ENCODE results near the gene PLPP2. TPM values are rescaled to one million over a fixed set of nuclear protein-coding genes. Genes with fewer than 3 reads are reported as not detected.

The PLPP2 gene
- polyA plus RNA-seq, 1 donor from 2014 or later = 2.1 TPM

DNA sequence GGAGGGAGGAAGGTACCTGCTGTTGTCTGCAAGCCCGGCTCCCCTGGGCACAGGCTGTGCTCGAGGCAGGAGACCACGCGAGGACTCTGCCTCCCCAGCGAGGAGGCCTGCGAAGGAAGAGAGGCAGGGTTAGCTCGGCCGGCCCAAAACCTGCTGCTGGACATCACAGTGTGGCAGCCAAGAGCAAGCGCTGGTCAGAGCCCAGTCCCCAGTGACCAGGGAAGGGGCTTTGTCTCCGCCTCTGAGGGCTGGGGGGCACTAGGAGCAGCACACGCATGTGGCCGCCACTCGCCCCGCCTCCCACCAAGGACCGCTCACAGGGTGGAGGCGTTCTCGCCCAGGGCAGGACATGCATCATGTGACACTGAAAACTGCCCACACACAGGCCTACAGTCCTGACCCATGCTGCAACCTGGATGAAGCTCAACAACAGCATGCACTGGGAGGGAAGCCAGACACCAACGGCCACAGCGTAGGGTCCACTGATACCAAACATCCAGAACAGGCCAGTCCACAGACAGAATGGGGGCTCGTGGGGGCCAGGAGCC is 44.9 kb upstream of the PLPP2 start:
- H3K27ac ChIP-seq (ENCODE audit: low read length) = no peak overlapping the region
- no peaks in the 10 kb centered on the region for H3K9me2 ChIP-seq (ENCODE audit: insufficient read depth, low read length)
- H3K4me3 ChIP-seq (ENCODE audit: low read length) = no peak overlapping the region
- H3K36me3 ChIP-seq (ENCODE audit: insufficient read depth, low read length) = no peaks in the 10 kb centered on the region
- H3F3A ChIP-seq (ENCODE audit: insufficient read depth, low read length, poor library complexity, severe bottlenecking) = no peaks in the 10 kb centered on the region
- peaks cover 41% of the 10 kb centered on the region for H3K79me2 ChIP-seq (replicated peaks; ENCODE audit: insufficient read depth, low read length)
- H3K27me3 ChIP-seq (ENCODE audit: insufficient read depth, low read depth, low read length) = no peaks in the 10 kb centered on the region
- no peaks in the 10 kb centered on the region for H3K9me3 ChIP-seq (ENCODE audit: low read length)
- no peak overlapping the region for H2AFZ ChIP-seq (ENCODE audit: low read depth, low read length)
- no peaks in the 10 kb centered on the region for H4K20me1 ChIP-seq (ENCODE audit: insufficient read depth)
- TF ChIP-seq POLR2AphosphoS5 (IDR thresholded peaks at IDR 0.05) (no peak), EP300 (conservative IDR thresholded peaks at IDR 0.05; ENCODE audit: poor library complexity, severe bottlenecking) (no peak), EZH2 (IDR thresholded peaks at IDR 0.05; ENCODE audit: borderline replicate concordance, insufficient read depth, low read length, poor library complexity, severe bottlenecking) (no peak), MXI1 (conservative IDR thresholded peaks at IDR 0.05; ENCODE audit: poor library complexity, severe bottlenecking) (no peak), TAF1 (IDR thresholded peaks at IDR 0.05; ENCODE audit: low read depth) (no peak)
- TF ChIP-seq, protein P1, sequence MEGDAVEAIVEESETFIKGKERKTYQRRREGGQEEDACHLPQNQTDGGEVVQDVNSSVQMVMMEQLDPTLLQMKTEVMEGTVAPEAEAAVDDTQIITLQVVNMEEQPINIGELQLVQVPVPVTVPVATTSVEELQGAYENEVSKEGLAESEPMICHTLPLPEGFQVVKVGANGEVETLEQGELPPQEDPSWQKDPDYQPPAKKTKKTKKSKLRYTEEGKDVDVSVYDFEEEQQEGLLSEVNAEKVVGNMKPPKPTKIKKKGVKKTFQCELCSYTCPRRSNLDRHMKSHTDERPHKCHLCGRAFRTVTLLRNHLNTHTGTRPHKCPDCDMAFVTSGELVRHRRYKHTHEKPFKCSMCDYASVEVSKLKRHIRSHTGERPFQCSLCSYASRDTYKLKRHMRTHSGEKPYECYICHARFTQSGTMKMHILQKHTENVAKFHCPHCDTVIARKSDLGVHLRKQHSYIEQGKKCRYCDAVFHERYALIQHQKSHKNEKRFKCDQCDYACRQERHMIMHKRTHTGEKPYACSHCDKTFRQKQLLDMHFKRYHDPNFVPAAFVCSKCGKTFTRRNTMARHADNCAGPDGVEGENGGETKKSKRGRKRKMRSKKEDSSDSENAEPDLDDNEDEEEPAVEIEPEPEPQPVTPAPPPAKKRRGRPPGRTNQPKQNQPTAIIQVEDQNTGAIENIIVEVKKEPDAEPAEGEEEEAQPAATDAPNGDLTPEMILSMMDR (IDR thresholded peaks at IDR 0.05; ENCODE audit: poor library complexity, severe bottlenecking) = no peak
- H3K4me2 ChIP-seq (ENCODE audit: low read length) = no peak overlapping the region
- H3K9ac ChIP-seq (ENCODE audit: low read length) = no peak overlapping the region

DNA sequence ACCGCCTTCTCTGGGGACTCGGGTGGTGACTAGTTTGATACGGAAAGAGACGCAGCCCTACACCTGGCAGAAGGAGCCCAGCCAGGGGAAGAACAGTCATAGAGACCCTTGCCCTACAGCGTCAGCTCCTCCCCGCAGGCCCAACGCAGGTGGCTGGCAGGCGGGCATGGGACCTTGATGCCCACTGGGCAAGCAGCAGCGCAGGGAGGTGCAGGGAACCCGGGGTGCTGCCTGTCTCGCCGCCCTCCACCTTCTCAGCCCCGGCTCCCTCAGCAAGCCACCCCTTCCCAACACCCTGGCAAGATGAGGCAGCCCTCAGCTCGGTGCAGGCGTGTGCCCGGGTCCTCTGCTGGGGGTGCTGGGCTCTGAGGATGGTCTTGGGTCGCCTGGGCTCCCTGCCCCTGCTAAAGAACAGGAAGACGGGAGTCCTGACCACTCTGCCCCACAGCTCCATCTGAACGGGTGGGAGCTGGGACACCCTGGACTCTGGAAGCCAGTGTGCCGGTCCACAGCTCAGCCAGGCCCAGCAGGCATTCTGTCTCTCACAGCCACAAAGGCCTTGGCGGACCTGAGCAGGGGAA is 44.4 kb upstream of the PLPP2 start:
- no peaks in the 10 kb centered on the region for H4K20me1 ChIP-seq (ENCODE audit: insufficient read depth)
- no peak overlapping the region for H3K4me3 ChIP-seq (ENCODE audit: low read length)

DNA sequence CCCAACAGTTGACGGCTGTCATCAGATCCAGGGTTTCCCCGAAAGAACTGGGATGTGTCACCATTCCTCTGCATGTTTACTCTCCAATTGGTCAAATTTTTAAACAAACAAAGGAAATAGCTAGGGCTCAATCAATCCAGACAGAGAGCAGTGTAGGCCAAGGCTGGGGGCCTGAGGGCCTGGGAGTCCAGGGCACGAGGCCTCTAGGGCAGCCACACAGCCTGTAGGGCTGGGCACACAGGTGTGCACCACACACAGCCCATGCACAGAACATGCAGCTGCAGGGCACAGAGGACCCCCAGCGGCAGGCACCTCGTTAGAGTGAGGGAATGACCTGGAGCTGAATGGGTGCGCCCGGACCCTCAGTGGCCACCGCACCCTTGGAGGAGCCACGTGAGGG is 43.9 kb upstream of the PLPP2 start:
- Histone ChIP-seq H3K27ac (ENCODE audit: low read length) (no peak overlapping the region), H3K79me2 (replicated peaks; ENCODE audit: insufficient read depth, low read length) (peaks cover 40% of the 10 kb centered on the region), H3K4me3 (ENCODE audit: low read length) (no peak overlapping the region), H3K36me3 (ENCODE audit: insufficient read depth, low read length) (no peaks in the 10 kb centered on the region), H3K9me2 (ENCODE audit: insufficient read depth, low read length) (no peaks in the 10 kb centered on the region), H3K27me3 (ENCODE audit: insufficient read depth, low read depth, low read length) (no peaks in the 10 kb centered on the region), H3K4me2 (ENCODE audit: low read length) (no peak overlapping the region), H3K9ac (ENCODE audit: low read length) (no peak overlapping the region), H3F3A (ENCODE audit: insufficient read depth, low read length, poor library complexity, severe bottlenecking) (no peaks in the 10 kb centered on the region), H3K9me3 (ENCODE audit: low read length) (no peaks in the 10 kb centered on the region), H4K20me1 (ENCODE audit: insufficient read depth) (no peaks in the 10 kb centered on the region), H2AFZ (ENCODE audit: low read depth, low read length) (no peak overlapping the region)
- TF ChIP-seq TAF1 (IDR thresholded peaks at IDR 0.05; ENCODE audit: low read depth) (no peak), MXI1 (conservative IDR thresholded peaks at IDR 0.05; ENCODE audit: poor library complexity, severe bottlenecking) (no peak), EP300 (conservative IDR thresholded peaks at IDR 0.05; ENCODE audit: poor library complexity, severe bottlenecking) (no peak)
- TF ChIP-seq, protein P2, sequence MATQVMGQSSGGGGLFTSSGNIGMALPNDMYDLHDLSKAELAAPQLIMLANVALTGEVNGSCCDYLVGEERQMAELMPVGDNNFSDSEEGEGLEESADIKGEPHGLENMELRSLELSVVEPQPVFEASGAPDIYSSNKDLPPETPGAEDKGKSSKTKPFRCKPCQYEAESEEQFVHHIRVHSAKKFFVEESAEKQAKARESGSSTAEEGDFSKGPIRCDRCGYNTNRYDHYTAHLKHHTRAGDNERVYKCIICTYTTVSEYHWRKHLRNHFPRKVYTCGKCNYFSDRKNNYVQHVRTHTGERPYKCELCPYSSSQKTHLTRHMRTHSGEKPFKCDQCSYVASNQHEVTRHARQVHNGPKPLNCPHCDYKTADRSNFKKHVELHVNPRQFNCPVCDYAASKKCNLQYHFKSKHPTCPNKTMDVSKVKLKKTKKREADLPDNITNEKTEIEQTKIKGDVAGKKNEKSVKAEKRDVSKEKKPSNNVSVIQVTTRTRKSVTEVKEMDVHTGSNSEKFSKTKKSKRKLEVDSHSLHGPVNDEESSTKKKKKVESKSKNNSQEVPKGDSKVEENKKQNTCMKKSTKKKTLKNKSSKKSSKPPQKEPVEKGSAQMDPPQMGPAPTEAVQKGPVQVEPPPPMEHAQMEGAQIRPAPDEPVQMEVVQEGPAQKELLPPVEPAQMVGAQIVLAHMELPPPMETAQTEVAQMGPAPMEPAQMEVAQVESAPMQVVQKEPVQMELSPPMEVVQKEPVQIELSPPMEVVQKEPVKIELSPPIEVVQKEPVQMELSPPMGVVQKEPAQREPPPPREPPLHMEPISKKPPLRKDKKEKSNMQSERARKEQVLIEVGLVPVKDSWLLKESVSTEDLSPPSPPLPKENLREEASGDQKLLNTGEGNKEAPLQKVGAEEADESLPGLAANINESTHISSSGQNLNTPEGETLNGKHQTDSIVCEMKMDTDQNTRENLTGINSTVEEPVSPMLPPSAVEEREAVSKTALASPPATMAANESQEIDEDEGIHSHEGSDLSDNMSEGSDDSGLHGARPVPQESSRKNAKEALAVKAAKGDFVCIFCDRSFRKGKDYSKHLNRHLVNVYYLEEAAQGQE (IDR thresholded peaks at IDR 0.05; ENCODE audit: borderline replicate concordance) = no peak

More for the DNA sequence above, 44.4 kb upstream of the PLPP2 start:
- Histone ChIP-seq H3K36me3 (ENCODE audit: insufficient read depth, low read length) (no peaks in the 10 kb centered on the region), H3K27me3 (ENCODE audit: insufficient read depth, low read depth, low read length) (no peaks in the 10 kb centered on the region), H3K9me3 (ENCODE audit: low read length) (no peaks in the 10 kb centered on the region), H3K9me2 (ENCODE audit: insufficient read depth, low read length) (no peaks in the 10 kb centered on the region), H3K4me2 (ENCODE audit: low read length) (no peak overlapping the region), H3K79me2 (replicated peaks; ENCODE audit: insufficient read depth, low read length) (peaks cover 42% of the 10 kb centered on the region), H2AFZ (ENCODE audit: low read depth, low read length) (no peak overlapping the region), H3K9ac (ENCODE audit: low read length) (no peak overlapping the region), H3F3A (ENCODE audit: insufficient read depth, low read length, poor library complexity, severe bottlenecking) (no peaks in the 10 kb centered on the region), H3K27ac (ENCODE audit: low read length) (no peak overlapping the region)
- TF ChIP-seq, protein P1 (IDR thresholded peaks at IDR 0.05; ENCODE audit: poor library complexity, severe bottlenecking) = no peak
